NCI-H510A (cell line): ENCODE data around the gene KCP.

Experiments
- DNase-seq: peaks from one replicate; lab custom pipeline; 2025; lab: John Stamatoyannopoulos, UW

The KCP gene

GRCh38 chr7:128841171-128841690, 69.3 kb downstream of the KCP start:
- peak; percentile 39 for DNase-seq

GRCh38 chr7:128840326-128841170, 70.0 kb downstream of the KCP start:
- no peak for DNase-seq

- DNase-seq, result no peak
Measured at GRCh38 chr7:128839751-128840177, 70.7 kb downstream of the KCP start.

GRCh38 chr7:128838981-128839731, 71.4 kb downstream of the KCP start:
- no peak for DNase-seq

- no peak for DNase-seq
Measured at GRCh38 chr7:128838109-128838779, 72.3 kb downstream of the KCP start.

- no peak for DNase-seq
Measured at GRCh38 chr7:128837521-128837921, 73.0 kb downstream of the KCP start.

GRCh38 chr7:128836729-128837348, 73.7 kb downstream of the KCP start:
- DNase-seq, result no peak

GRCh38 chr7:128835790-128836641, 74.5 kb downstream of the KCP start:
- no peak for DNase-seq

- DNase-seq, result no peak
Measured at GRCh38 chr7:128835231-128835751, 75.2 kb downstream of the KCP start.

GRCh38 chr7:128833946-128834325, 76.6 kb downstream of the KCP start:
- DNase-seq, result no peak

- no peak for DNase-seq
Measured at GRCh38 chr7:128833148-128833945, 77.2 kb downstream of the KCP start.

- DNase-seq, result no peak
Measured at GRCh38 chr7:128832880-128833147, 77.7 kb downstream of the KCP start.

- no peak for DNase-seq
Measured at GRCh38 chr7:128831994-128832879, 78.3 kb downstream of the KCP start.

GRCh38 chr7:128831178-128831993, 79.1 kb downstream of the KCP start:
- no peak for DNase-seq

- no peak for DNase-seq
Measured at GRCh38 chr7:128830231-128831177, 80.0 kb downstream of the KCP start, which contains the start of gene FLNC. Gene FLNC (plus strand): TSS chr7:128830406. CDS start chr7:128830638, 232 bp downstream.

- no peak for DNase-seq
Measured at GRCh38 chr7:128829391-128830166, 80.9 kb downstream of the KCP start.
